Uterus (tissue), 4 donors: ENCODE measurements around the gene NELL2. TPM values are rescaled to one million over a fixed set of nuclear protein-coding genes. Genes with fewer than 3 reads are reported as not detected.

Experiments
- DNase-seq, 2 donors: peaks; one replicate each; pipeline ENCODE4 v3.0.0-alpha.2; 2019 to 2020
- H3K27ac ChIP-seq, 2 donors: fragments of 200-600 bp; sonication (generic); 1 replicate in 1 of 2; 2 replicates in 1 of 2; pipeline ENCODE4 v1.5.1; 2016 to 2018
- H3K27me3 ChIP-seq, 2 donors: fragments of 200-600 bp; sonication (generic); one replicate each; pipeline ENCODE4 v1.5.1; 2018 to 2019; ENCODE audit warnings: control low read depth in 1 of 2
- H3K36me3 ChIP-seq, 2 donors: fragments of 200-600 bp; sonication (generic); one replicate each; pipeline ENCODE4 v1.5.1; 2019; ENCODE audit warnings: control low read depth in 1 of 2
- H3K4me1 ChIP-seq, 2 donors: fragments of 200-600 bp; sonication (generic); one replicate each; pipeline ENCODE4 v1.5.1; 2018 to 2019; ENCODE audit warnings: control low read depth in 1 of 2
- H3K4me3 ChIP-seq, 2 donors: fragments of 200-600 bp; sonication (generic); 1 replicate in 1 of 2; 2 replicates in 1 of 2; pipeline ENCODE4 v1.5.1; 2018 to 2019; ENCODE audit warnings: mild to moderate bottlenecking in 1 of 2
- H3K9me3 ChIP-seq, 2 donors: fragments of 200-600 bp; sonication (generic); one replicate each; pipeline ENCODE4 v1.5.1; 2019; ENCODE audit warnings: control low read depth in 1 of 2
- CTCF ChIP-seq, 4 experiments: fragments of 200-600 bp in 2 of 4; fragments of 450-650 bp in 2 of 4; sonication (generic) in 2 of 4; IDR thresholded peaks; one replicate each; pipeline ENCODE4 v1.5.1; 2016 to 2019; ENCODE audit warnings: antibody characterized with exemption in 4 of 4, mild to moderate bottlenecking in 2 of 4, moderate library complexity in 1 of 4
- POLR2A ChIP-seq, 2 donors: fragments of 450-650 bp; IDR thresholded peaks; one replicate each; pipeline ENCODE4 v1.6.1; 2016; ENCODE audit warnings: antibody characterized with exemption in 2 of 2, mild to moderate bottlenecking in 1 of 2, moderate library complexity in 1 of 2
- intact Hi-C: fragments of 100-400 bp; cut with DNase I; formaldehyde crosslinking; loops from one replicate; pipeline ENCODE4 v1.15.1; 2023; ENCODE audit warnings: low total_unique reads
- total RNA-seq, 4 donors: library from RNA; depleted of rRNA in 3 of 4; stranded (reverse); fragments of >200 nt in 3 of 4; gene quantifications; one replicate each; pipeline versions ENCODE4 v1.1.0 to v1.2.4, GENCODE V29; 2014 to 2023
- donor health status: DM: yes; HTN: yes; CAD: no.

The NELL2 gene
- total RNA-seq, 4 donors from 2014 or later: 0.29 to 34.6 (median 1.3) TPM; not detected in 1

DNA sequence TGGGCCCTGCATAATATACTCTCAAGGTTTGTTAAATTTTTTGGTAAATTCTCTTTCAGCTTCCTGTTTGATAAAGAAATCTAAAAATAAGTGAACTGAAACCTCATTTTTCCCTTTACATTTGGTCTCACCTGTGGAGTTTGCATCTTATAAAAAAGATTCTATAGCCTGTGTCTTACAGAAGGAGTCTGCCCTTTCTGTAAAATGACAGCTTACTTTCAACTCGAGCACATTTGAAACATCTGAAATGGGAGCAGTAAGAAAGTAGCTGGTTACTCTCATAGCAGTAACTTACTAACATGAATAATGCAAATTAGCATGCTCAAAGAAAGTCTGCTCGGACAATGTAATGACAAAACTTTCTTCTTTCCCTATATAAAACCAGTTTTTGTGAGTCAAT lies 155.8 kb downstream of the NELL2 start:
- no peaks in the 10 kb centered on the region for H3K9me3 ChIP-seq
- no peaks in the 10 kb centered on the region for H3K36me3 ChIP-seq
- no peak for DNase-seq
- H3K27ac ChIP-seq: no peak overlapping the region
- H3K27me3 ChIP-seq: peaks cover 0 to 3% of the 10 kb centered on the region in 2 donors
- no peak overlapping the region for H3K4me3 ChIP-seq
- intact Hi-C loops: no loop called here
- H3K4me1 ChIP-seq: no peaks in the 10 kb centered on the region
- TF ChIP-seq POLR2A (IDR thresholded peaks at IDR 0.05) (no peak), CTCF (IDR thresholded peaks at IDR 0.05) (no peak)

DNA sequence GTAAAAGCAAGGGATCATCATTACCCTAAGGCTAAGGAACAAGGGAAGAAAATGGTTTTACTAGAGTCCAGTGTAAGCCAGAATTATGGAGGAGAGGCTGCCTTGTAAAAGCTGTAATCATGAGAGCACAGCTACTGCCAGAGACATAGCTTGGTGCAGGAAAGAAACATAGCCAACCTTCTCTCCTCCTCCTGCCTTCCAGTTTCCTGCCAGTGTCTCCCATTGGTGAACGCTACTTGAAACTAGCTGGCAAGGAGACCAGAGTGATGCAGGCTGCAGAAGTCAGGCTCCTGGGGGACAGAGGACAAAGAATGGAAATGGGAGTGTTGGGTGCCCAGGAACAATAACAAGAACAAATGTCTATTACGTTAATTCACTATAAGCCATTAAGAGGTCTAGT lies 158.5 kb downstream of the NELL2 start:
- Histone ChIP-seq H3K4me3 (no peak overlapping the region), H3K36me3 (no peaks in the 10 kb centered on the region), H3K9me3 (no peaks in the 10 kb centered on the region), H3K4me1 (no peaks in the 10 kb centered on the region), H3K27me3 (peaks cover 0 to 3% of the 10 kb centered on the region in 2 donors), H3K27ac (no peak overlapping the region)
- DNase-seq: no peak
- no peak for TF ChIP-seq CTCF (IDR thresholded peaks at IDR 0.05)
- TF ChIP-seq POLR2A (IDR thresholded peaks at IDR 0.05): no peak
- intact Hi-C loops: no loop called here

DNA sequence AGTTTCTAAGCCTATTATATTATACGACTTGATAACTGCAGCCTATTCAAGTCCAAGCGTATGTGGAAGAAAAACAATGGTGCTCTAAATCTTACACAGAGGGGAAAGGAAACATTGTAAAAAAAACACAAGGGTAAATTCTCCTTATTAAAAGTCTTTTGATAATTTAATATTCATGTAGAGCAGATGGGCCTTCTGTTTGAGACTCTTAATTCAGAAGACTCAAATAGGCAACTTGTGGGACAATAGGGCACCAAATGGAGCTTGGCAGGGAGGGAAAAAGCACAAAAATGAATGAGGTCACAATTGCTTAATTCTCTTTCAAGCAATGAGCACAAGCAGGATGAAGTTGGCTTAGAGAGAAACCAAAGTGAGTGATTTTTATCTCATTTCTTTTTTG lies 159.4 kb downstream of the NELL2 start:
- no peaks in the 10 kb centered on the region for H3K36me3 ChIP-seq
- peaks cover 0 to 3% of the 10 kb centered on the region in 2 donors for H3K27me3 ChIP-seq
- H3K9me3 ChIP-seq: no peaks in the 10 kb centered on the region
- no peak for DNase-seq
- H3K27ac ChIP-seq: no peak overlapping the region
- H3K4me3 ChIP-seq: no peak overlapping the region
- H3K4me1 ChIP-seq: no peaks in the 10 kb centered on the region
- intact Hi-C loops: no loop called here
- TF ChIP-seq POLR2A (IDR thresholded peaks at IDR 0.05): no peak
- TF ChIP-seq CTCF (IDR thresholded peaks at IDR 0.05): no peak

DNA sequence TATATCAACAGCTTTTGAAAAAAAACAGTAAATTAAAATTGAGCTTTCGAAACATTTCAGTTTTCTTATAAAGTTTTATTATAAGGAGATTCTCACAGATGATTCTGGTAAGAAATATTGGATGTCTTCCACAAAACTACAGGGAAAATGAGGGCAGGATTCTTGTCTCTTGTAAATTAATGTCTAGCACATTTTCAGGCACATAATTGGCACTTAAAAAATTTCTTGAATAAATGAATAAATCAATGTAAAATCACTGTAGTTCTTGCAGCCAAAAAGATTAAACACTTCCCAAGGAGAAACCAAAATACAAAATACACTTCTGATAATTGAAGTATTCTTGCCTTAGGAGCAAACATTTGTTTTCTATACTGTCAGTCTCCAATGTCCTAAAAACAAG lies 164.4 kb downstream of the NELL2 start:
- Histone ChIP-seq H3K4me3 (no peak overlapping the region), H3K27me3 (peaks cover 0 to 3% of the 10 kb centered on the region in 2 donors), H3K27ac (no peak overlapping the region), H3K36me3 (no peaks in the 10 kb centered on the region), H3K9me3 (no peaks in the 10 kb centered on the region), H3K4me1 (no peaks in the 10 kb centered on the region)
- DNase-seq: no peak
- intact Hi-C loops: no loop called here
- TF ChIP-seq POLR2A (IDR thresholded peaks at IDR 0.05) (no peak), CTCF (IDR thresholded peaks at IDR 0.05) (no peak)

DNA sequence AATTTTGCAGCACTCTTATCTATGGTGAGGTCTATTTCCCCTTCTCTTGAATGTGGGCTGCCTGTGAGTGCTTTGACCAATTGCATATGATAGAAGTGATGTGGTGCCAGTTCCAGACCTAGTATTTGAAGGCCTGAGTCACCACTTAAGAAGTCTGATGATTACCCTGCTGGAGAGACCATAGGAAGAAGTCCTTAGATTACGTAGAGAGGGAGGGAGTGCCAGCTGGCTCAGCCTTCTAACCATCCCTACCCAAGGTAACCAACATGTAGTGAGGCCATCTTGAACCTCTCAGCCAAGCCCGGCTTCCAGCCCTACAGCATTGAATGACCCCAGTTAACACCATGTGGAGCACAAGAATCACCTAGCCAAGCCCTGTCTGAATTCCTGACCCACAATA lies 166.9 kb downstream of the NELL2 start:
- no peak overlapping the region for H3K27ac ChIP-seq
- TF ChIP-seq CTCF (IDR thresholded peaks at IDR 0.05) (no peak), POLR2A (IDR thresholded peaks at IDR 0.05) (no peak)
- no peaks in the 10 kb centered on the region for H3K9me3 ChIP-seq
- no peaks in the 10 kb centered on the region for H3K27me3 ChIP-seq
- no peaks in the 10 kb centered on the region for H3K4me1 ChIP-seq
- DNase-seq: no peak
- intact Hi-C loops: no loop called here
- H3K4me3 ChIP-seq: no peak overlapping the region
- H3K36me3 ChIP-seq: no peaks in the 10 kb centered on the region
